HepG2 (cell line): ENCODE data around the gene ADAMTS4. TPM values are rescaled to one million over a fixed set of nuclear protein-coding genes. Genes with fewer than 3 reads are reported as not detected.
A peak's percentile ranks its signal among the peaks of the same experiment; 100 is the strongest.

Experiments
- ARNT2 ChIP-seq: sonication (generic); formaldehyde crosslinking; IDR thresholded peaks from 2 replicates; pipeline ENCODE4 v1.8.0; 2022; ENCODE audit warnings: mild to moderate bottlenecking, low read depth, missing genetic modification reagents, moderate library complexity
- ASH2L ChIP-seq: fragments of 300-600, 200-600 bp; sonication (generic); IDR thresholded peaks from 2 replicates; pipeline ENCODE4 v1.7.0; 2017; ENCODE audit warnings: low read depth, mild to moderate bottlenecking, moderate library complexity, mixed read lengths, low read length; ENCODE audit not compliant: insufficient read length
- CREB1 ChIP-seq, 2 experiments: fragments of 450-650 bp in 1 of 2; IDR thresholded peaks; 2 replicates each; pipeline ENCODE4 v1.6.1; 2016 to 2017; ENCODE audit warnings: control low read depth in 1 of 2, mild to moderate bottlenecking in 1 of 2, missing compliant biosample characterization in 1 of 2, missing genetic modification characterization in 1 of 2
- FLYWCH1 ChIP-seq: sonication (generic); formaldehyde crosslinking; IDR thresholded peaks from 2 replicates; pipeline ENCODE4 v1.8.1; 2023; ENCODE audit warnings: mild to moderate bottlenecking, missing genetic modification reagents
- KDM2A ChIP-seq: sonication (generic); formaldehyde crosslinking; IDR thresholded peaks from 2 replicates; pipeline ENCODE4 v1.4.0; 2020; ENCODE audit warnings: low read depth, missing genetic modification reagents, borderline replicate concordance
- MEF2D ChIP-seq: sonication (generic); formaldehyde crosslinking; IDR thresholded peaks from 2 replicates; pipeline ENCODE4 v1.5.1; 2020; ENCODE audit warnings: mild to moderate bottlenecking, missing genetic modification reagents
- MXD4 ChIP-seq: IDR thresholded peaks from 2 replicates; pipeline ENCODE4 v1.6.1; 2016; ENCODE audit warnings: mild to moderate bottlenecking, missing biosample characterization, missing genetic modification reagents
- NCOA1 ChIP-seq: sonication (generic); formaldehyde crosslinking; IDR thresholded peaks from 2 replicates; pipeline ENCODE4 v1.9.0; 2021; ENCODE audit warnings: missing genetic modification reagents
- NONO ChIP-seq, 2 experiments: fragments of 450-650 bp in 1 of 2; sonication (generic) in 1 of 2; formaldehyde crosslinking in 1 of 2; IDR thresholded peaks in 1 of 2; conservative IDR thresholded peaks in 1 of 2; 2 replicates each; pipeline versions ENCODE4 v1.6.1 to v1.8.0; 2017 to 2022; ENCODE audit warnings: mild to moderate bottlenecking in 1 of 2, missing genetic modification reagents in 1 of 2, moderate library complexity in 1 of 2
- RBM22 ChIP-seq: fragments of 200-400 bp; formaldehyde crosslinking; optimal IDR thresholded peaks from 2 replicates; pipeline ENCODE3; 2017; ENCODE audit warnings: mild to moderate bottlenecking, low read length, moderate library complexity
- STAT5B ChIP-seq: sonication (generic); formaldehyde crosslinking; IDR thresholded peaks from 2 replicates; pipeline ENCODE4 v1.4.0; 2020; ENCODE audit warnings: missing genetic modification reagents
- ZFP1 ChIP-seq: IDR thresholded peaks from 2 replicates; pipeline ENCODE4 v1.6.1; 2016
- ZNF101 ChIP-seq: sonication (generic); formaldehyde crosslinking; IDR thresholded peaks from 2 replicates; pipeline ENCODE4 v1.4.0; 2020; ENCODE audit warnings: mild to moderate bottlenecking, low read depth, missing genetic modification reagents, borderline replicate concordance
- ZNF260 ChIP-seq: sonication (generic); formaldehyde crosslinking; IDR thresholded peaks from 2 replicates; pipeline ENCODE4 v1.4.0; 2020; ENCODE audit warnings: missing genetic modification reagents, low read depth, mild to moderate bottlenecking, borderline replicate concordance
- ZNF761 ChIP-seq: sonication (generic); formaldehyde crosslinking; conservative IDR thresholded peaks from 2 replicates; pipeline ENCODE4 v1.4.0; 2020; ENCODE audit warnings: mild to moderate bottlenecking, missing genetic modification reagents
- ZNF792 ChIP-seq: IDR thresholded peaks from 2 replicates; pipeline ENCODE4 v1.6.1; 2016
- polyA plus RNA-seq, 8 experiments: library from polyadenylated mRNA; depleted of rRNA in 3 of 8; stranded (reverse) in 7 of 8; unstranded in 1 of 8; fragments of >200 nt; fragmentation: Illumina TruSeq in 4 of 8; extraction: Trizol in 4 of 8; gene quantifications; 2 replicates each; pipeline versions ENCODE4 v1.2.1 to v1.2.3, GENCODE V29; 2011 to 2016; ENCODE audit warnings: low read depth in 4 of 8, missing spikeins in 1 of 8, mixed read lengths in 1 of 8; ENCODE audit not compliant: insufficient read depth in 1 of 8
- total RNA-seq, 5 experiments: library from RNA; depleted of rRNA; stranded (reverse); fragments of >200 nt; fragmentation: Illumina TruSeq; extraction: Trizol; gene quantifications; 2 replicates each; pipeline ENCODE4 v1.2.3, GENCODE V29; 2016; ENCODE audit warnings: low read depth in 1 of 5
- TF ChIP-seq, protein P1 (sequence below): IDR thresholded peaks from 2 replicates; pipeline ENCODE4 v1.6.1; 2016
- TF ChIP-seq, protein P2 (sequence below): sonication (generic); formaldehyde crosslinking; IDR thresholded peaks from 2 replicates; pipeline ENCODE4 v1.5.1; 2020; ENCODE audit warnings: missing genetic modification reagents, mild to moderate bottlenecking, borderline replicate concordance
- TF ChIP-seq, protein P3 (sequence below): fragments of 450-650 bp; IDR thresholded peaks from 2 replicates; pipeline ENCODE4 v1.6.1; 2017
- TF ChIP-seq, protein P4 (sequence below): sonication (generic); formaldehyde crosslinking; IDR thresholded peaks from 2 replicates; pipeline ENCODE4 v1.8.1; 2023; ENCODE audit warnings: missing genetic modification reagents, inconsistent platforms, borderline replicate concordance
- TF ChIP-seq, protein P5 (sequence below): sonication (generic); formaldehyde crosslinking; IDR thresholded peaks from 2 replicates; pipeline ENCODE4 v1.8.1; 2022; ENCODE audit warnings: low read depth, mild to moderate bottlenecking, missing genetic modification reagents

The ADAMTS4 gene
- total and polyA plus RNA-seq, 2 of the 13 experiments (the other 11 are each of a cell fraction or from before 2014, with no cell fraction given) = 0.51 to 1.7 TPM

- peak; percentile 75 for TF ChIP-seq CREB1 (IDR thresholded peaks at IDR 0.05)
- TF ChIP-seq CREB1 (CRISPR knock-in tag; IDR thresholded peaks at IDR 0.05) = peak; percentile 95
- TF ChIP-seq, protein P1, sequence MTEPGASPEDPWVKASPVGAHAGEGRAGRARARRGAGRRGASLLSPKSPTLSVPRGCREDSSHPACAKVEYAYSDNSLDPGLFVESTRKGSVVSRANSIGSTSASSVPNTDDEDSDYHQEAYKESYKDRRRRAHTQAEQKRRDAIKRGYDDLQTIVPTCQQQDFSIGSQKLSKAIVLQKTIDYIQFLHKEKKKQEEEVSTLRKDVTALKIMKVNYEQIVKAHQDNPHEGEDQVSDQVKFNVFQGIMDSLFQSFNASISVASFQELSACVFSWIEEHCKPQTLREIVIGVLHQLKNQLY (CRISPR knock-in tag) = no peak
- peak; percentile 66; the same call in 1 of the 2 replicates for TF ChIP-seq KDM2A
- TF ChIP-seq MEF2D = peak; percentile 81; the same call in 1 of the 2 replicates
- TF ChIP-seq NCOA1 (CRISPR knock-in tag) = no peak
- no peak for TF ChIP-seq ZFP1 (CRISPR knock-in tag)
- TF ChIP-seq ASH2L = peak; percentile 89
- peak; percentile 56; the same call in 1 of the 2 replicates for TF ChIP-seq ARNT2
- TF ChIP-seq, protein P2, sequence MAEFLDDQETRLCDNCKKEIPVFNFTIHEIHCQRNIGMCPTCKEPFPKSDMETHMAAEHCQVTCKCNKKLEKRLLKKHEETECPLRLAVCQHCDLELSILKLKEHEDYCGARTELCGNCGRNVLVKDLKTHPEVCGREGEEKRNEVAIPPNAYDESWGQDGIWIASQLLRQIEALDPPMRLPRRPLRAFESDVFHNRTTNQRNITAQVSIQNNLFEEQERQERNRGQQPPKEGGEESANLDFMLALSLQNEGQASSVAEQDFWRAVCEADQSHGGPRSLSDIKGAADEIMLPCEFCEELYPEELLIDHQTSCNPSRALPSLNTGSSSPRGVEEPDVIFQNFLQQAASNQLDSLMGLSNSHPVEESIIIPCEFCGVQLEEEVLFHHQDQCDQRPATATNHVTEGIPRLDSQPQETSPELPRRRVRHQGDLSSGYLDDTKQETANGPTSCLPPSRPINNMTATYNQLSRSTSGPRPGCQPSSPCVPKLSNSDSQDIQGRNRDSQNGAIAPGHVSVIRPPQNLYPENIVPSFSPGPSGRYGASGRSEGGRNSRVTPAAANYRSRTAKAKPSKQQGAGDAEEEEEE (CRISPR knock-in tag) = no peak
- TF ChIP-seq NONO (IDR thresholded peaks at IDR 0.05) = no peak
- TF ChIP-seq NONO (CRISPR knock-in tag; conservative IDR thresholded peaks at IDR 0.05) = peak; percentile 77; the same call in 1 of the 2 replicates
- TF ChIP-seq, protein P3, sequence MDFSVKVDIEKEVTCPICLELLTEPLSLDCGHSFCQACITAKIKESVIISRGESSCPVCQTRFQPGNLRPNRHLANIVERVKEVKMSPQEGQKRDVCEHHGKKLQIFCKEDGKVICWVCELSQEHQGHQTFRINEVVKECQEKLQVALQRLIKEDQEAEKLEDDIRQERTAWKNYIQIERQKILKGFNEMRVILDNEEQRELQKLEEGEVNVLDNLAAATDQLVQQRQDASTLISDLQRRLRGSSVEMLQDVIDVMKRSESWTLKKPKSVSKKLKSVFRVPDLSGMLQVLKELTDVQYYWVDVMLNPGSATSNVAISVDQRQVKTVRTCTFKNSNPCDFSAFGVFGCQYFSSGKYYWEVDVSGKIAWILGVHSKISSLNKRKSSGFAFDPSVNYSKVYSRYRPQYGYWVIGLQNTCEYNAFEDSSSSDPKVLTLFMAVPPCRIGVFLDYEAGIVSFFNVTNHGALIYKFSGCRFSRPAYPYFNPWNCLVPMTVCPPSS = no peak
- peak; percentile 54; the same call in 1 of the 2 replicates for TF ChIP-seq ZNF792 (CRISPR knock-in tag)
- TF ChIP-seq ZNF761 (CRISPR knock-in tag) = peak; percentile 63; the same call in 1 of the 2 replicates
- no peak for TF ChIP-seq MXD4 (CRISPR knock-in tag)
- TF ChIP-seq, protein P4, sequence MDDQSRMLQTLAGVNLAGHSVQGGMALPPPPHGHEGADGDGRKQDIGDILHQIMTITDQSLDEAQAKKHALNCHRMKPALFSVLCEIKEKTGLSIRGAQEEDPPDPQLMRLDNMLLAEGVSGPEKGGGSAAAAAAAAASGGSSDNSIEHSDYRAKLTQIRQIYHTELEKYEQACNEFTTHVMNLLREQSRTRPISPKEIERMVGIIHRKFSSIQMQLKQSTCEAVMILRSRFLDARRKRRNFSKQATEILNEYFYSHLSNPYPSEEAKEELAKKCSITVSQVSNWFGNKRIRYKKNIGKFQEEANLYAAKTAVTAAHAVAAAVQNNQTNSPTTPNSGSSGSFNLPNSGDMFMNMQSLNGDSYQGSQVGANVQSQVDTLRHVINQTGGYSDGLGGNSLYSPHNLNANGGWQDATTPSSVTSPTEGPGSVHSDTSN (CRISPR knock-in tag) = no peak
- TF ChIP-seq, protein P5, sequence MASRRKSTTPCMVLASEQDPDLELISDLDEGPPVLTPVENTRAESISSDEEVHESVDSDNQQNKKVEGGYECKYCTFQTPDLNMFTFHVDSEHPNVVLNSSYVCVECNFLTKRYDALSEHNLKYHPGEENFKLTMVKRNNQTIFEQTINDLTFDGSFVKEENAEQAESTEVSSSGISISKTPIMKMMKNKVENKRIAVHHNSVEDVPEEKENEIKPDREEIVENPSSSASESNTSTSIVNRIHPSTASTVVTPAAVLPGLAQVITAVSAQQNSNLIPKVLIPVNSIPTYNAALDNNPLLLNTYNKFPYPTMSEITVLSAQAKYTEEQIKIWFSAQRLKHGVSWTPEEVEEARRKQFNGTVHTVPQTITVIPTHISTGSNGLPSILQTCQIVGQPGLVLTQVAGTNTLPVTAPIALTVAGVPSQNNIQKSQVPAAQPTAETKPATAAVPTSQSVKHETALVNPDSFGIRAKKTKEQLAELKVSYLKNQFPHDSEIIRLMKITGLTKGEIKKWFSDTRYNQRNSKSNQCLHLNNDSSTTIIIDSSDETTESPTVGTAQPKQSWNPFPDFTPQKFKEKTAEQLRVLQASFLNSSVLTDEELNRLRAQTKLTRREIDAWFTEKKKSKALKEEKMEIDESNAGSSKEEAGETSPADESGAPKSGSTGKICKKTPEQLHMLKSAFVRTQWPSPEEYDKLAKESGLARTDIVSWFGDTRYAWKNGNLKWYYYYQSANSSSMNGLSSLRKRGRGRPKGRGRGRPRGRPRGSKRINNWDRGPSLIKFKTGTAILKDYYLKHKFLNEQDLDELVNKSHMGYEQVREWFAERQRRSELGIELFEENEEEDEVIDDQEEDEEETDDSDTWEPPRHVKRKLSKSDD (CRISPR knock-in tag) = peak; percentile 92
- TF ChIP-seq RBM22 = peak; percentile 30
- TF ChIP-seq ZNF260 (CRISPR knock-in tag) = no peak
- no peak for TF ChIP-seq STAT5B
- no peak for TF ChIP-seq FLYWCH1
- TF ChIP-seq ZNF101 (CRISPR knock-in tag) = no peak
Measured at GRCh38 chr1:161201836-161202712, 3.2 kb upstream of the ADAMTS4 start, which contains the start of gene NDUFS2 (continued).
